Liver (tissue), 9 donors: ENCODE results near the gene MMEL1. TPM values are rescaled to one million over a fixed set of nuclear protein-coding genes. Genes with fewer than 3 reads are reported as not detected.
"Not testable (repeated sequence)": the region's sequence is repeated elsewhere in the genome, so short reads cannot be mapped to it uniquely, and the experiment has no call there.

Experiments used
- DNase-seq: peaks from one replicate; pipeline ENCODE4 v3.0.0-alpha.2; 2017; ENCODE audit warnings: low spot score
- H3K27ac ChIP-seq, 2 donors: one replicate each; pipeline ENCODE4 v1.7.0; 2013; ENCODE audit warnings: inconsistent platforms in 2 of 2, low read length in 2 of 2, control low read depth in 1 of 2, low read depth in 1 of 2, mild to moderate bottlenecking in 1 of 2
- H3K27me3 ChIP-seq, 4 donors: one replicate each; pipeline versions ENCODE4 v1.6.1 to v1.7.0; 2013; ENCODE audit warnings: low read length in 3 of 4, inconsistent platforms in 1 of 4, mild to moderate bottlenecking in 1 of 4, moderate library complexity in 1 of 4; ENCODE audit not compliant: control insufficient read depth in 4 of 4, insufficient read depth in 4 of 4
- H3K36me3 ChIP-seq, 4 donors: one replicate each; pipeline versions ENCODE4 v1.6.1 to v1.7.0; 2013; ENCODE audit warnings: low read length in 3 of 4, mild to moderate bottlenecking in 3 of 4, low read depth in 1 of 4, moderate library complexity in 1 of 4; ENCODE audit not compliant: control insufficient read depth in 4 of 4, insufficient read depth in 3 of 4
- H3K4me1 ChIP-seq, 4 donors: one replicate each; pipeline versions ENCODE4 v1.6.1 to v1.7.0; 2013; ENCODE audit warnings: low read length in 3 of 4, mild to moderate bottlenecking in 3 of 4, moderate library complexity in 1 of 4; ENCODE audit not compliant: control insufficient read depth in 4 of 4, insufficient read depth in 4 of 4
- H3K4me3 ChIP-seq, 3 donors: one replicate each; pipeline versions ENCODE4 v1.6.1 to v1.7.0; 2013; ENCODE audit warnings: low read length in 3 of 3, control low read depth in 1 of 3, low read depth in 1 of 3, mild to moderate bottlenecking in 1 of 3
- H3K9ac ChIP-seq, 2 donors: one replicate each; pipeline ENCODE4 v1.7.0; 2013; ENCODE audit warnings: low read length in 2 of 2, mild to moderate bottlenecking in 2 of 2, moderate library complexity in 2 of 2, control low read depth in 1 of 2, low read depth in 1 of 2
- H3K9me3 ChIP-seq, 4 donors: one replicate each; pipeline versions ENCODE4 v1.6.1 to v1.7.0; 2013; ENCODE audit warnings: low read length in 3 of 4; ENCODE audit not compliant: control insufficient read depth in 4 of 4
- WGBS: extraction: QIAGEN DNeasy Blood & Tissue Kit; methylation state at CpG from one replicate; pipeline ENCODE4 v1.1.7; 2013; 5-methylcytosine and 5-hydroxymethylcytosine counted together
- polyA plus RNA-seq, 2 donors: library from polyadenylated mRNA; stranded (reverse) in 1 of 2; unstranded in 1 of 2; fragments of 200-250 nt in 1 of 2; fragments of >200 nt in 1 of 2; fragmentation: Nextera tagmentation in 1 of 2; extraction: Ambion mirVana in 1 of 2; gene quantifications; one replicate each; pipeline versions ENCODE4 v1.2.1 to v1.2.3, GENCODE V29; 2013 to 2015
- total RNA-seq, 2 donors: library from RNA; depleted of rRNA; stranded (reverse); fragments of >200 nt; gene quantifications; one replicate each; pipeline ENCODE4 v1.2.3, GENCODE V29; 2014
- donor health status: healthy.
- donor health status: healthy.
- donor health status: healthy.
- donor health status: healthy.
- donor health status: healthy.

The MMEL1 gene
- total and polyA plus RNA-seq, 4 donors = under 0.01 to 0.42 TPM; not detected in 2

DNA sequence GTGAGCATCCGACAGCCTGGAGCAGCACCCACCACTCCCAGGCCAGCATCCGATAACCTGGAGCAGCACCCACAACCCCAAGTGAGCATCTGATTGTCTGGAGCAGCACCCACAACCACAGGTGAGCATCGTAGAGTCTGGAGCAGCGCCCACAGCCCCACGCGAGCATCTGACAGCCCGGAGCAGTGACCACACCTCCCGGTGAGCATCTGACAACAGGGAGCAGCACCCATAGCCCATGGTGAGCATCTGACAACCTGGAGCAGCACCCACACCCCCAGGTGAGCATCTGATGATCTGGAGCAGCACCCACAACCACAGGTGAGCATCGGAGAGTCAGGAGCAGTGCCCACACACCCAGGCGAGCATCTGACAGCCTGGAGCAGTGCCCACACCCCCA, 25.1 kb upstream of the MMEL1 start:
- not testable (repeated sequence) for H3K27ac ChIP-seq, H3K9me3 ChIP-seq, H3K4me3 ChIP-seq, H3K4me1 ChIP-seq, H3K9ac ChIP-seq, H3K27me3 ChIP-seq, DNase-seq, H3K36me3 ChIP-seq
- WGBS = 87% methylated on average over 6 of the region's 10 CpGs

- not testable (repeated sequence) for H3K36me3 ChIP-seq, H3K9me3 ChIP-seq, H3K27me3 ChIP-seq, H3K27ac ChIP-seq, H3K4me1 ChIP-seq, H3K9ac ChIP-seq, H3K4me3 ChIP-seq, DNase-seq
- 29% methylated on average over 3 of the region's 12 CpGs for WGBS
Measured at GRCh38 chr1:2657124-2657523, 24.3 kb upstream of the MMEL1 start.

DNA sequence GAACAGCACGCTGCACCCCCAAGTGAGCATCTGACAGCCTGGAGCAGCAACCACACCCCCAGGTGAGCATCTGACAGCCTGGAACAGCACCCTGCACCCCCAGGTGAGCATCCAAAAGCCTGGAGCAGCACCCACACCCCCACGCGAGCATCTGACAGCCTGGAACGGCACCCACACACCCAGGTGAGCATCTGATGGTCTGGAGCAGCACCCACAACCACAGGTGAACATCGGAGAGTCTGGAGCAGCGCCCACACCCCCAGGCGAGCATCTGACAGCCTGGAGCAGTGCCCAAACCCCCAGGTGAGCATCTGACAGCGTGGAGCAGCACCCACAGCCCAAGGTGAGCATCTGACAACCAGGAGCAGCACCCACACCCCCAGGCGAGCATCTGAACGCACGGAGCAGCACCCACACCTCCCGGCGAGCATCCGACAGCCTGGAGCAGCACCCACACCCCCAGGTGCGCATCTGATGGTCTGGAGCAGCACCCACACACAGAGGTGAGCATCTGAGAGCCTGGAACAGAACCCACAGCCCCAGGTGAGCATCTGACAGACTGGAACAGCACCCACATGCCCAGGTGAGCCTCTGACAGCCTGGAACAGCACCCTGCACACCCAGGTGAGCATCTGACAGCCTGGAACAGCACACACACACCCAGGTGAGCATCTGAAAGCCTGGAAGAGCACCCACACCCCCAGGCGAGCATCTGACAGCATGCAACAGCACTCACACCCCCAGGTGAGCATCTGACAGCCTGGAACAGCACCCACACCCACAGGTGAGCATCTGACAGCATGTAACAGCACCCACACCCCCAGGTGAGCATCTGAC, 23.0 kb upstream of the MMEL1 start:
- H3K4me1 ChIP-seq, H3K36me3 ChIP-seq, H3K9ac ChIP-seq, H3K27ac ChIP-seq, H3K27me3 ChIP-seq, H3K4me3 ChIP-seq, DNase-seq, H3K9me3 ChIP-seq: not testable (repeated sequence)
- WGBS = 39% methylated on average over 16 of the region's 16 CpGs

GRCh38 chr1:2654443-2654948, 21.7 kb upstream of the MMEL1 start:
- not testable (repeated sequence) for DNase-seq, H3K27ac ChIP-seq, H3K4me1 ChIP-seq, H3K36me3 ChIP-seq, H3K9me3 ChIP-seq, H3K9ac ChIP-seq, H3K4me3 ChIP-seq, H3K27me3 ChIP-seq
- 37% methylated on average over 14 of the region's 14 CpGs for WGBS

- not testable (repeated sequence) for H3K4me3 ChIP-seq, H3K27ac ChIP-seq, H3K27me3 ChIP-seq, DNase-seq, H3K9me3 ChIP-seq, H3K9ac ChIP-seq, H3K4me1 ChIP-seq, H3K36me3 ChIP-seq
- 38% methylated on average over 14 of the region's 14 CpGs for WGBS
Measured at GRCh38 chr1:2653741-2654442, 21.1 kb upstream of the MMEL1 start.

DNA sequence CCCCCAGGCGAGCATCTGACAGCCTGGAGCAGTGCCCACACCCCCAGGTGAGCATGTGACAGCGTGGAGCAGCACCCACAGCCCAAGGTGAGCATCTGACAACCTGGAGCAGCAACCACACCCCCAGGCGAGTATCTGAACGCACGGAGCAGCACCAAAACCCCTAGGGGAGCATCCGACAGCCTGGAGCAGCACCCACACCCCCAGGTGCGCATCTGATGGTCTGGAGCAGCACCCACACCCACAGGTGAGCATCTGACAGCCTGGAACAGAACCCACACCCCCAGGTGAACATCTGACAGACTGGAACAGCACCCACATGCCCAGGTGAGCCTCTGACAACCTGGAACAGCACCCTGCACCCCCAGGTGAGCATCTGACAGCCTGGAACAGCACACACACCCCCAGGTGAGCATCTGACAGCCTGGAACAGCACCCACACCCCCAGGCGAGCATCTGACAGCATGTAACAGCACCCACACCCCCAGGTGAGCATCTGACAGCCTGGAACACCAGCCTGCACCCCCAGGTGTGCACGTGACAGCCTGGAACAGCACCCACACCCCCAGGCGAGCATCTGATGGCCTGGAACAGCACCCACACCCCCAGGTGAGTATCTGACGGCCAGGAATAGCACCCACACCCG, 20.2 kb upstream of the MMEL1 start:
- not testable (repeated sequence) for DNase-seq

DNA sequence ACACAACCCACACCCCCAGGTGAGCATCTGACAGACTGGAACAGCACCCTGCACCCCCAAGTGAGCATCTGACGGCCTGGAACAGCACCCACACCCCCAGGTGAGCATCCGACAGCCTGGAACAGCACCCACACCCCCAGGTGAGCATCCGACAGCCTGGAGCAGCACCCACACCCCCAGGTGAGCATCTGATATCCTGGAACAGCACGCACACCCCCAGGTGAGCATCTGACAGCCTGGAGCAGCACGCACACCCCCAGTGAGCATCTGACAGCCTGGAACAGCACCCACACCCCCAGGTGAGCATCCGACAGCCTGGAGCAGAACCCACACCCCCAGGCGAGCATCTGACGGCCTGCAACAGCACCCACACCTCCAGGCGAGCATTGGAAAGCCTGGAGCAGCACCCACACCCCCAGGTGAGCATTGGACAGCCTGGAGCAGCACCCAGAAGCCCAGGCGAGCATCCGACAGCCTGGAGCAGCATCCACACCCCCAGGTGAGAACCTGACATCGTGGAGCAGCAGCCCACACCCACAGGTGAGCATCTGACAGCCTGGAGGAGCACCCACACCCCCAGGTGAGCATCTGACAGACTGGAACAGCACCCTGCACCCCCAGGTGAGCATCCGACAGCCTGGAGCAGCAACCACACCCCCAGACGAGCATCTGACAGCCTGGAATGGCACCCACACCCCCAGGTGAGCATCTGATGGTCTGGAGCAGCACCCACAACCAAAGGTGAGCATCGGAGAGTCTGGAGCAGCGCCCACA, 19.5 kb upstream of the MMEL1 start:
- not testable (repeated sequence) for H3K36me3 ChIP-seq, H3K4me3 ChIP-seq, H3K4me1 ChIP-seq, H3K27me3 ChIP-seq, H3K9me3 ChIP-seq, DNase-seq, H3K27ac ChIP-seq, H3K9ac ChIP-seq
- WGBS = 35% methylated on average over 16 of the region's 16 CpGs

More for the DNA sequence above, 20.2 kb upstream of the MMEL1 start:
- not testable (repeated sequence) for H3K4me3 ChIP-seq, H3K27ac ChIP-seq, H3K36me3 ChIP-seq, H3K4me1 ChIP-seq, H3K27me3 ChIP-seq, H3K9ac ChIP-seq, H3K9me3 ChIP-seq
- 26% methylated on average over 12 of the region's 12 CpGs for WGBS
